HG03064 (cell line): ENCODE data around the gene DTX2.
"Not testable (repeated sequence)": the region's sequence is repeated elsewhere in the genome, so short reads cannot be mapped to it uniquely, and the experiment has no call there.

Experiments
- ATAC-seq: cut with Tn5 transposase; IDR thresholded peaks from one replicate; pipeline ENCODE4 v1.9.1; 2021; ENCODE audit warnings: low read depth; ENCODE audit not compliant: unreplicated experiment

Gene DTX2

GRCh38 chr7:76485822-76486610, 24.5 kb downstream of the DTX2 start:
- ATAC-seq = peak; percentile 9

- ATAC-seq = peak; percentile 99
Measured at GRCh38 chr7:76486618-76487017, 25.1 kb downstream of the DTX2 start.

- not testable (repeated sequence) for ATAC-seq
Measured at GRCh38 chr7:76487969-76488368, 26.5 kb downstream of the DTX2 start.

GRCh38 chr7:76492139-76492538, 30.6 kb downstream of the DTX2 start:
- ATAC-seq = not testable (repeated sequence)

- ATAC-seq = not testable (repeated sequence)
Measured at GRCh38 chr7:76495717-76496116, 34.2 kb downstream of the DTX2 start.

GRCh38 chr7:76497918-76498582, 36.5 kb downstream of the DTX2 start:
- not testable (repeated sequence) for ATAC-seq

GRCh38 chr7:76498583-76499200, 37.2 kb downstream of the DTX2 start:
- not testable (repeated sequence) for ATAC-seq

- ATAC-seq = not testable (repeated sequence)
Measured at GRCh38 chr7:76499201-76499923, 37.9 kb downstream of the DTX2 start.

GRCh38 chr7:76499924-76500241, 38.4 kb downstream of the DTX2 start:
- ATAC-seq = not testable (repeated sequence)

GRCh38 chr7:76502224-76502623, 40.7 kb downstream of the DTX2 start:
- ATAC-seq = not testable (repeated sequence)

- not testable (repeated sequence) for ATAC-seq
Measured at GRCh38 chr7:76502836-76503235, 41.3 kb downstream of the DTX2 start.

GRCh38 chr7:76503244-76503643, 41.7 kb downstream of the DTX2 start:
- ATAC-seq = not testable (repeated sequence)

GRCh38 chr7:76504351-76505167, 43.0 kb downstream of the DTX2 start:
- ATAC-seq = not testable (repeated sequence)

GRCh38 chr7:76505168-76506080, 43.9 kb downstream of the DTX2 start:
- no peak for ATAC-seq

- no peak for ATAC-seq
Measured at GRCh38 chr7:76506081-76506440, 44.6 kb downstream of the DTX2 start.

GRCh38 chr7:76506643-76507042, 45.1 kb downstream of the DTX2 start:
- ATAC-seq = not testable (repeated sequence)

- no peak for ATAC-seq
Measured at GRCh38 chr7:76507723-76508406, 46.4 kb downstream of the DTX2 start.
